RPMI7951 (cell line): ENCODE data around the gene TMEM255B. TPM values are rescaled to one million over a fixed set of nuclear protein-coding genes. Genes with fewer than 3 reads are reported as not detected.
"Not testable (repeated sequence)": the region's sequence is repeated elsewhere in the genome, so short reads cannot be mapped to it uniquely, and the experiment has no call there.

ENCODE experiments used
- DNase-seq: peaks from one replicate; pipeline ENCODE4 v3.0.0-alpha.2; 2012; ENCODE audit warnings: low read depth
- total RNA-seq: library from RNA; depleted of rRNA; stranded (reverse); fragments of >200 nt; shearing (Covaris generic); gene quantifications from 2 replicates; pipeline ENCODE4 v1.2.3, GENCODE V29; 2014

TMEM255B gene
- total RNA-seq, 1 experiment from 2014 or later, result 0.60 TPM

DNA sequence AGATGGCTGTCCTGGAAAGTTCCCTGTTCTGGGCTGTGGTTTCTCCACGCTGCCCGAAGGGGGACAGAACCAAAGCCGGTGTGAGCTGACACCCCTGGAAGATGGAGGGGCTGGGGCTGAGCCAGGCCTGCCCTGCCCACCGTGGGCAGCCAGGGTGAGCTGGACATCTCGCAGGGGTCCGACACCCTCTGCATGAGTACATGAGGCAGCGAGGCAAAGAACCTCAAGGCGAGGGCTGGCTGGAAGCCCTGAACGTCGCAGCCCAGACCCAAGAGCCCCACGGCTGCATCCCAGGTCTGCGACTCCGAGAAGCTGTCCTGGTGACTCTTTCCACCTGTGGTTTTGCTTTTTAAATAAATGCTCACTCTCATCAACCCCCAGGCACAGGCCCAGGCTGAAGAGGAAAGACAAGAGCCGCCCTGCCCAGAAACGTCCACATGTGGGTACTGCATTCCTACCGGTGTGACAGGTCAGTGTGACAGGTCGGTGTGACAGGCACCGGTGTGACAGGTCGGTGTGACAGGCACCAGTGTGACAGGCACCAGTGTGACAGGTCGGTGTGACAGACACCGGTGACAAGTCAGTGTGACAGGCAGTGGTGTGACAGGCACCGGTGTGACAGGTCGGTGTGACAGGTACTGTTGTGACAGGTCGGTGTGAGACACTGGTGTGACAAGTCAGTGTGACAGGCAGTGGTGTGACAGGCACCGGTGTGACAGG, 74.2 kb downstream of the TMEM255B start:
- DNase-seq, result no peak

DNA sequence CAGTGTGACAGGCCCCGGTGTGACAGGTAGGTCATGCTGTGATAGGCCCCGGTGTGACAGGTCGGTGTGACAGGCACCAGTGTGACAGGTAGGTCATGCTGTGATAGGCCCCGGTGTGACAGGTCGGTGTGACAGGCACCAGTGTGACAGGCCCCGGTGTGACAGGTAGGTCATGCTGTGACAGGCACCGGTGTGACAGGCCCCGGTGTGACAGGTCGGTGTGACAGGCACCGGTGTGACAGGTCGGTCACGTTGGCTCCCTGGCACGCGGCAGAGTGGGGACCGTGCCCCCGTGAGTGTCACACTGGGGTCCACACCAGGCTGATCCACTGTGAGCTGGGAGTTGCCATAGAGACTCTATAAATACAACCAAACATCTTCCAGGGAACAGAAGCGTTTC, 75.0 kb downstream of the TMEM255B start:
- not testable (repeated sequence) for DNase-seq

DNA sequence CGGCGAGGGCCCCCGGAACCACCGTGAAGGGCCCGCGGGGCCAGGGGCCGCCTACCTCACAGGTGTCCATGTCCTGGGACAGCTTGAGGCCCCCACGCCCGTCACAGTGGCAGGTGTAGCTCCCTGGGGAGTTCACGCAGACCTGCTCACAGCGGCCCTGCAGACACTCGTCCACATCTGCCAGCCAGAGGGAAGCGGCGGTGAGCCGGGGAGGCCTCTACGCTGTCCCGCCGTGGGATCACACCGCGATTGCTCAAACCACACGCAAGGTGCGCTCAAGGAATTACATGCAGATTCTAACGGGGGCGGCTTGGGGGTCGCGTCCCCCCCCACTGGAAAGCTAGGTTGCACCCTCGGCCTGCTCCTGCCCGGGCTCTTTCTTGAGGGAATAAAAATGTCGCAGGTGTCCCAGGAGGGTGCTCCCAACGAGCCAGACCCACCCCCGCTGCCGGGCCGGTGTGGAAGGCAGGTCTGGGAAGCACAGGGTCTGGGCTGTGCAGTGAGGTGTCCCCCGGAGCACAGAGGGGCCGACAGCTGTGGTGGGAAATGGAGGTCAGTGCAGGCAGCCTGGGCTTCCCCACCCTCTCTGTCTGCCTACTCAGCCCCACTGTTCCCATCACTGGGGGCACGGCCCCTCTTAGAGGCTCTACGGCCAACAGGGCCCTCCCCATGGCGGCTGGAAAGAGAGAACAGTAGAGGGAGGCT, 75.6 kb downstream of the TMEM255B start:
- no peak for DNase-seq

DNA sequence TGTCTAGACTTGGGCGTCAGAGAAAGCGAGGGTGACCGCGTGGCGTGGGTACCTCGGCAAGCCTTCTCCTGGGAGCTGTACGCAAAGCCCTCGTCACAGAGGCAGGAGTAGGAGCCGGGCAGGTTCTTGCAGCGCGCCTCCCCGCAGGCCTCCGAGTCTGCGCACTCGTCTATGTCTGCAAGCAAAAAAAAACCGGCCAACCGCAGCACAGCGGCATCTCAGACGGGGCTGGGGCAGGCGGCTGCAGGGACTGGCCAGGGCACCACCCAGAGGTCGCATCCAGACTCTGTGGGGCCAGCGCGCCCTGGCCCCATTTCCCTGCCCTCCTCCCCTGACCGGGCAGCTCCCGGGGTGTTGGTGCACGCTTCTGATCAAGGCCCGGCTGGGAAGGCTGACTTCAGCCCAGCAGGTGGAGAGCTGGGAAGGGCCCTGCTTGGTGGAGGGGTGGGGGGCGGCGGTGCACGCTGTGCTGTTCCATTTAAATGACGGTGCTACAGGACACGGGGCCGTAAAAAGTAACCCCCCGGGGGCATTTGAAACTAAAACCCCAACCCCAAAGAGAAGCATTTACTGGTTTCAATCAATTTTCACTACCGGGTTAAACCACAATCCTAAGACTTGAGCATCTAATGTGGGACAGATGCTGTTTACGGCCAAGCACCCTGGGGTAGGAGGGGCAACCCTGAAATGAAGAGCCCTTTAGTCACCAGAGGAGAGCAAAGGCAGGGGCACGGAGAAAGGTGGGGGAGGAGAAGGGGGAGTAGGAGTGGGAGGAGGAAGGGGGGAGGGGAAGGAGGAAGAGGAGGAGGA, 76.6 kb downstream of the TMEM255B start:
- DNase-seq, result peak; percentile 82

DNA sequence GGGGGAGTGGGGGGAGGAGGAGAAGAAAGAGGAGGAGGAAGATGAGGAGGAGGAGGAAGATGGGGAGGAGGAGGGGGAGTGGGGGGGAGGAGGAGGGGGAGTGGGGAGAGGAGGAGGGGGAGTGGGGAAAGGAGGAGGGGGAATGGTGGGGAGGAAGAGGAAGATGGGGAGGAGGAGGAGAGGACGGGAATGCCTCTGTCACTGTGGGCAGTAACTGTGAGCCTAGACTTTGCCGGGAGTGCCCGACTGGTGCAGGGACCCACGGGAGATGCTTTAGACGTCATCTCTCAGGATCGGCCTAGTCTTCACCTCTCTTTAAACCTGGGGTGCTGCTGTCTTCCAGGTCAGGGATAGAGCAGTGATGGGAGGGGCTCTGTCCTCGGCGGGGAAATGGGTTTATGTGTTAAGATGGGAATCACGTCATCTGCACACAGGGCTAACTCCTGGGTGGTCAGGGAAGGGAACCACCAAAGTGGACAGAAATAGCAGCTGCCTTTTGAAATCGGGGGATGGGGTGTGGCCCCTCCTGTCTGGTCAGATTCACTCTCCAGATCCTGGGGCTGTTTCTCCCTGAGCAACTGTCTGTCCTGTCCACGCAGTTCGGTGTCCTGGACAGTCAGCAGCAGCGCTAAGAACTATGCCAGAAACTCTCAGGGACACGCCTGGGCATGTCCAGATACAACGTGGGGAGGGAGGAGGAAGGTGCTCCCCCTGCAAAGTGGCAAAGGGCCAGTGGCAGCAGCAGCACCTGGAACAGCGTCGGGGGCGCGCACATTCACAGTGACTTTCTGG, 77.9 kb downstream of the TMEM255B start:
- DNase-seq, result peak; percentile 83

DNA sequence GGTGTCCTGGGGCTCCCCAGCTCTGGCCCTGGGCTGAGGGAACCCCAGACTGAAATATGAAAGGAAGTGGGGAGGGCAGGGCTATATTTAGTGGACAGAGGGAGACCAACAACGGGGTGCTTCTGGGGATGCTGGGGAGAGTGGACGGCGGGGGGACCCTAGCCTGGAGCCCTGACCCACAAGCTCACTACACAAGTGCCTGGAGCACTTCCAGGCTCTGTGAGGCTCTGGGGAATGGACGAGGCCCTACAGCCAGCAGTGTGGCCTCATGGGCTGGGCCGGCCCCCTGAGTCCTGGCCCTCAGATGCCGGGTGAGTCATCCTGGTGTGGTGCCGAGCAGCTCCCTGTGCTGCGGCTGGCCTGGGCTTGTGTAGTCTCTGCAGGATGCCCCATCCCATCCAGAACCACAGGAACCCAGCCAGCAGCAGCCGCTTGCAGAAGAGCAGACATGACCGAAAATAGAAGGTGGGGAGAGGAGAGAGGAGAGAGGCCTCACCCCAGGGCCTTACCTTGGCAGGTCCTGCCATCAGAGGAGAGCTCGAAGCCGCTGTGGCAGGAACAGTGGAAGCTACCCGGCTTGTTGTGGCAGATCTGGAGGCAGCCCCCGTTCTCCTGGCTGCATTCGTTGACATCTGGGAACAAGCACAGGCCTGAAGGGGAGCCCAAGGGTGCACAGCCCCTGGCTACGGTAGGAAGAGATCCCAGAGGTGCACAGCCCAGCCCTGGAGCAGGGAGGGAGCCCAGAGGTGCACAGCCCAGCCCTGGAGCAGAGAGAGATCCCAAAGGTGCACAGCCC, 78.7 kb downstream of the TMEM255B start:
- DNase-seq, result peak; percentile 98

DNA sequence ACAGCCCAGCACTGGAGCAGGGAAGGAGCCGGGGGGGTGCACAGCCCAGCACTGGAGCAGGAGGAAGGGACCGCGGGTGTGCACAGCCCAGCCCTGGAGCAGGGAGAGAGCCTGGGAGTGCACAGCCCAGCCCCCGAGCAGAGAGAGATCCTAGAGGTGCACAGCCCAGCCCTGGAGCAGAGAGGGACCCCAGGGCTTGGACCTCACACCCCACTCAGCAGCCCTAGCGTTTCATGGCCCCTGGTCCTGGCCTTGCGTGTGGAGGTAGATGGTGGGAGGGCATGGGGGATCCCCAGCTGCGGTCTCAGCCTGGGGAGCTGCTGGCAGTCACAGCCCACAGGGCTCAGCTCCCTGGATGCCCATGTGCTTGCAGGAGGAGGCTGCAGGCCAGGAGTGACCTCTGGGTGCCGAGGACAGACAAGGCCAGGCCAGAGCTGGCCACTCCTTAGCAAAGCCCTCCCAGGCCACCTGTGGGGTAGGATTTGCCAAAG, 79.7 kb downstream of the TMEM255B start:
- peak; percentile 28 for DNase-seq

DNA sequence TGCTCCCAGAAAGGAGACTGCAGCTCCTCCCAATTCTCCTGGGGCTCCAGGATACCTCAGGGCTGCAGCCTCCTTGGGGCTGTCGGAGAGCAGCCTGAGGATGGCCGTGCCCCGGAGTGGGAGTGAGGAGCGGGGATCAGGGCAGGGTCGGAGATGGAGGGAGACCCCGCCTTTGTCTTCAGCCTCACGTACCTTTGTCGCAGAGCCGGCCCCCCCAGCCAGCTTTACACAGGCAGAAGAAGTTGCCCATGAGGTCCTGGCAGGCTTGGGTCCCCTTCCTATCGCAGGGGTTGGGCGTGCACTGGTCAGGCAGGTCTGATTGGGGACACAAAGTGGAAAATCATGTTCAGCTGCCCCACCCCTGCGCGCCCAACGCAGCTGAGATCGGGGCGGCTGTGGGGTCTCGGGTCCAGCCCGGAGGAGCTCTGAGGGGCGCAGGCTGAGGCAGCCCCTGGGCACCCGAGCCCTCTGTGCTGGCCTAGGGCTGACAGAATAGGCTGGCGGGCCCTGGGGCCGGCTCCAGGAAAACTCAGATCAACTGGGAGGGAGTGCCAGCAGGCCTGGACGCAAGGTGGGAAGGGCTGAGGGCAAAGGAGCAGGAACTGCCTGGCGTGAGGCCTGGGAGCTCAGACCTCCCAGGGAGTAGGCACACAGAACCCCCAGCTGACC, 80.6 kb downstream of the TMEM255B start:
- DNase-seq, result no peak

DNA sequence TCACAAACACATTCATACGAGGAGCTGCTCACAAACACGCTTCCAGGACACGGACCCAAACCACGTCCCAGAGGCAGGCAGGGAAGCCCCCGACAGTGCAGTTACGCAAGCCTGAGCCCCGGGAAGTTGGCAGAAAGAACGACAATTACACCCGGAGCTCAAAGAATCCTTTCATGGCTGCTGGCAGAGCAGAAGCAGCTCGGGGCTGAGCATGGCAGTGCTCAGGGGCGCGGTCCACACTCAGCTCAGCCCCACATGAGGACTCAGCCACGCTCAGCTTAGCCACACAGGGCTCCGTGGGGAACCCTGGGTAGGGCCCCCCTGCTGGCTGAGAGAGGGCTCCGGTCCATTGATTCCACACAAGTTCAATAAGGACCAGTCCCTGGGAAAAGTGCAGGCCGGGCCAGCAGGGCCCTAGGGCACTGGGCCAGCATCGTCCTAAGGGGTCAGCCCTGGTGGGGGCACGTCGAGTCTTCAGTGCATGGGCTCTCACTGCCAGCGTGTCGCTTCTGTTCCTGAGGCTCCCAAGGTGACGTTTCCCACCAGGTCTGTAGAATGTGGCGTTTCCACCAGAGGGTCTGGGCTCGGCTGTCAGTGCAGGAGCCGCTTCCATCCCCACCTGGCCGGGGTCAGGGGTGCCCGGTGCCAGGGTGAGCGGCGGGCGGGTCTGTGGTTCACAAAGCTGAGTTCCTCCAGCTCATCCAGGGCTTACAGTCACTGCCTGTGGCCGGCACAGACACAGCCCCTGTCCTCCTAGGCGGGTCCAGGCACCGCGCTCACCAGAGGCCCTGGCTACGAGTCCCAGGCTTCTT, 81.7 kb downstream of the TMEM255B start:
- no peak for DNase-seq

DNA sequence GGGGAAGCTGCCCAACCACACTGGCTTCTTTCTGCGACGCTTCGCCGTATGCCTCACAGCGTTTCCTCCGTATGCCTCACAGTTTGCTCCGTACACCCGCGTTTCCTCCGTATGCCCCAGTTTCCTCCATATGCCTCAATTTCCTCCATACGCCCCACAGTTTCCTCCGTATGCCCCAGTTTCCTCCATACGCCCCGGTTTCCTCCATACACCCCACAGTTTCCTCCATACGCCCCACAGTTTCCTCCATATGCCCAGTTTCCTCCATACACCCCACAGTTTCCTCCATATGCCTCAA, 82.3 kb downstream of the TMEM255B start:
- no peak for DNase-seq

DNA sequence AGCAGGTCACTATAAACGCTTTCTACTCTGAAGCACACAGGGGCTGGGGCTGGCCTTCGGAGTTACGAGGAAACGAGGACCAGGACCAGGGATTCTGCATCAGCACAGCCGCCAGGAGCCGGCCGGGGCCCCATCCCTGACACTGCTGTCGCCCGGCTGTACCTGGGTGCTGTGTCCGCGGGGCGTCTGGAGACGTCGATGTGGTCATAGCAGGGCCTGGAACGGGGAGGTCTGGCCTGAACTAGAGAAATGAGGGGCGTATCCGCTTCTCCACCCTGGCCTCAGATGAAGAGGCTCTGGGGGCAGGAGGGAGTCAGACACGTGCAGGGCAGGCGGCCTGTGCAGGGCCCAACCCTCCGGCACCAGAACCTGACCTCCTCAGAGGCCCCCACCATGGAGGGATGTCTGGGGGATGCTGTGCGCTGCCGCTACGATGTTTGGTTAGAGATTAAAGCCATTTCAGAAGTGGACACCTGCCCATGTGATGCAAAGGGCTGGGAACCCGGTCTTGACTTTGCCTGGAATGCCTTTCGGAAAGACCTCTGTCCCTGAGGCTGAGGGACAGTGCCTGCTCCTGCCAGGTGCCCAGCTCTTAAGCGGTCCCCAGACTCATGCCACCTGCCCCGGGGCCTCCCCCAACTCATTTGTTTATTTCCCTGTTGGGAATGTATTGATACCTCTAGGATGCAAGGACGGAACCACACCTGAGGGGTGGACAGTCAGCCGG, 83.5 kb downstream of the TMEM255B start:
- DNase-seq, result no peak

DNA sequence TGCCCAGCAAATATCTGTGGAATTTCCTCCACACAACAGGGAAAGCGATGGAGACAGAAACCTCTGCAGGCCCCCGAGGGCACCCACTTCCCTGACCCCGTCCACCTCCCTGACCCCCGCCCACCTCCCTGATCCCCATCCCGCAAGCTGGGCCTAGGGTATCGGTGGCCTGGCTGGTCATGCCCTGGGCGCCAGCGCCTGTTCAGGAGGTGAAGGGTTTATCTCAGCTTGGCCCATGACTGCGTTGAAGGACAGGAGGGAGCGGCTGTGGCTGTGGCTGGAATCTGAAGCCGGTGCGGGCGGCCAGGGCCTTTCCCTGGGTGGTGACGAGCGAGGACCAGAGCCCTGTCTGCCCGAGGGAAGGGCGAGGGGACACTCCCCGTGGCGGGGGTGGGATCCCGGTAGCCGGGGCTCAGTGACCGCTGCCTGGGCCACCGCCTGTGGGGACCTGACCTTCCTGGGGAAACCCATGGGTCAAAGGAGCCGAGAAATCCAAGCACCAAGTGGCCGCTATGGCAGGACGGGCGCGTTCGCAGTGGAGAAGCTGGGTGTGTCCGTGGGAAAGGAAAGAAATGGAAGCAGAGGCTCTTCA, 84.1 kb downstream of the TMEM255B start:
- DNase-seq, result no peak

DNA sequence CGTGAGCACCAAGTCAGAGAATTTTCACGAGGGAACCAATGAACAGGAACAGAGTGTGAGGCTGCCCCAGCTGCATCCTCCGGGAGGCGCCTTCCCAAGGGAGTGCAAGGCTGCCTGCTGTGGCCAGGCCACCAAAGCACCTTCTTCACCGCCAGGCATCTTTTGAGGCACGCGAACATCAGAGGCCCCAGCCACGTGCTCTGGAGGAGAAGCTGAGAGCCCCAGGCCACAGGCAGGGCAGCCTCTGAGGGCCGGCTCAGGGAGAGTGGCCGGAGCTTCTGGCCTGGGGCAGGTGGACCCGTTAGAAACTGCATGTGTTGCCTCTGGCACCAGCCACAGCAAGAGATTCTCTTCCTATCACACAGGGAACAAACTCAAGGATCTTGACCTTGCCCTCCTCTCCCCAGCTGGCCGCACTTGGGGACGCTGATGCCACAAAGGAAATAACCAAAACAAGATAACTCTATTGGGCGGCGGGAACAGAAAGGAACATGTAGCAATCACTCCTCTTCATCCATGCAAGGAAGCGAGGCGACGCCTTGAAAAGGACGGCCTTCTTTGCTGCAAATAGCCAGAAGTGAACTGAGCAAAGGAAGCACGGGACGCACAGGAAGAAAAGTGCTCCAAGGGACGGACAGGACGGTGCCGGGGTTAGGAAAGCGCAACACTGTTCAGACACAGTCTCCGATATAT, 85.0 kb downstream of the TMEM255B start:
- no peak for DNase-seq

DNA sequence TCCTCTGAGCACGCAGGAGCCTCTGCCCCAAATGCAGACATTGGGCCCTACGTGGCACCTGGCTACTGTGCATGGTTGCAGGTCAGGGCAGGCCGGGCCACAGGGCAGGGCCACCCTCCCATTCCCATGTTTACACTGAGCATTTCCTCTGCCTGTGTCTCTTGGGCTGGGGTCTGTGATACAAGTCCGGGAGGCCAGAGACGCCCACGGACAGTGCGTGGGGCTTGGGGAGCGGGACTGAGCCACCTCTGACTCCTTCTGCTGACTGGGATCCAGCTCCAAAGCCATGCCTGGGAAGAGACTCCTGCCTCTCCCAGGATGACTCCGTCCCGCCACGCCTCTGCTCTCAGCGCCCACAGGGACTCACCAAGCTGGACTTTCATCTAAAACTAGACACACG, 86.0 kb downstream of the TMEM255B start:
- DNase-seq, result no peak

DNA sequence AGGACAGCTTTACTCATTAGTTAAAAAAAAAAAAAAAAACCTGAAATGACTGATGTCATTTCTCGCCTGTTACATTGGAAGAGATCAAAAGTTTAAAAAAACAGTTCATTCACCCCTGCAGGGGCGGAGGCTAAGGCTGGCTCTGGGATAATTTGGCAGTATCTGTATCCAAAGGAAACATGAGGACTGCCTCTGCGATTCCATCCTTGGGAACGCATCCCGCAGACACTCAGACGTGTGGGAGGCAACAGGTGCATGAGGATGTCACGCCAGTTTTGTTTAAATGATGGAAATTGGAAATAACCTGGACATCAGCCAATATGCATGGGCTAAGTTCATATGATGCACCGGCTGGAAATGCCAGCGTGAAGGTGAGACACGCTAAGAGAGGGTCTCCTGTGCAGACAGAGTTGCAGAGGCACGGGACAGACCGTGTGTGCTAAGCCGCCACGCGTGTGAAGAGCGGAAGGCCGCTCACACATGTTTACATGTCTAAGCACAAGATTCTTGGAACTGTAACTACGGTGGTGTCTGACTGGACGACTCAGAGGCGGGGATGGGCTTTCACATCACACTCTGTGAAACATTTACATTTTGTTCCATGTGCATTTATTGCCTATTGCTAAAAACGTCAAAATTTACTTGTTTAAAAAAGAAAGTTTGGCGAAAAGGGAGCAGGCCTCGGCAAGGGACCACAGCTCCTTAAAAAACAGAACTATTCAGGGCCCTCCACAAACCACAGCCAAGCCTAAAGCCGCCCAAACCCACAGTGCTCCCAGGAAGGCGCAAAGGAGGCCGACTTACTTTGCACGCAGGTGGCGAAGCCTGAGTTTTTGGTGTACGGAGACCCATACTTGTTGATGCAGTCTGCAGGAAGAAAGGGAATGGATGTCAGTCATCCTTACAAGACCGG, 87.0 kb downstream of the TMEM255B start:
- DNase-seq, result no peak

DNA sequence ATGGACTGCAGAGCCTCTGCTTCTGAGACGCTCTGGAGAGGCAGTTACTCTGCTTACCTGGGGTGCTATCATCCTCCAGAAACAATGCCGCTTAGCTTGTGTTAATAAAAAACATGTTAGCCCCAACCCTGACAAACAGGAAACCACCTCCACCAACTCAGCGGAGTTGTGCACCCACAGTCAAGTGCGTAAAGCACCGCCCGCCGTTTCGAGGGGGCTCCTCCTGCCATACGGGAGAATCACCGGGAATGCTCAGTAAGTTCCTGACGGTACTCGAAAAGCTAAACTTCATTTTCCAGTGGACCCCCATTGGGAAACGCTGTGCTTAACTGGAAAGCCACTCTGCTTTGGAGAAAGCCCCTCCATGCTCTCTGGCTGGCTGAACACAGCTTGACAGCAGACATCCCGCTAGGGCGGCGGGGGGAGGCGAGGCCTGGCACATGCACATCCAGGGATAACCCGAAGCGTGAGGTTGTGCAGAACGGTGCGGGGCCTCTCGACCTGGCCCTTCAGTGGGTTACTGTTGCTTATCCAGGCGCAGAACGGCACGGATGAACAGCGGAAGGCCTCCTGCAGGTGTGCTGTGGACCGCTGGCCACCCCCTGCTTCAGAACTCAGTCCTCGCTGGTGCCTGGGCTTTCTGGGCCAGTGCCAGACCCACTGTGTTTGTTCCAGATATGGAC, 87.8 kb downstream of the TMEM255B start:
- DNase-seq, result no peak
